GM12878 (cell line): ENCODE data around the gene ABCA13. TPM values are rescaled to one million over a fixed set of nuclear protein-coding genes. Genes with fewer than 3 reads are reported as not detected.

Experiments used
- ATAC-seq: fragments of 200-7000 bp; cut with Tn5 transposase; 3 replicates; pipeline ENCODE4 v1.9.1; 2020; ENCODE audit warnings: mild to moderate bottlenecking, moderate library complexity
- BruUV-seq: library from RNA; stranded (reverse); fragments of 400-500 nt; replicated peaks from 2 replicates; lab custom pipeline; 2021; lab: Mats Ljungman, UMichigan
- CTCF ChIA-PET: fragments of 300-600 bp; sonication (Branson Sonifier 250); formaldehyde crosslinking; extraction: SDS; loops from one replicate; lab custom pipeline; 2021; ENCODE audit warnings: inconsistent platforms; lab: Yijun Ruan, JAX
- POLR2A ChIA-PET: fragments of 350-600 bp; formaldehyde crosslinking; extraction: SDS; loops from one replicate; lab custom pipeline; 2021; ENCODE audit warnings: inconsistent platforms; lab: Charles Lee
- RAD21 ChIA-PET: fragments of 300-600 bp; sonication (Branson Sonifier 250); formaldehyde crosslinking; loops from one replicate; lab custom pipeline; 2023; ENCODE audit warnings: antibody characterized with exemption; ENCODE audit not compliant: unreplicated experiment; lab: Charles Lee
- SMC1A ChIA-PET: fragments of 300-600 bp; sonication (Branson Sonifier 250); formaldehyde crosslinking; loops from one replicate; lab custom pipeline; 2023; ENCODE audit not compliant: unreplicated experiment, uncharacterized antibody; lab: Charles Lee
- DNase-seq: peaks from one replicate; pipeline ENCODE4 v3.0.0-alpha.2; 2011; ENCODE audit warnings: low read depth, low spot score
- FAIRE-seq: peaks from 3 replicates; lab custom pipeline; 2011; peaks lifted over from hg19 to GRCh38; lab: Jason Lieb, UNC
- H2AFZ ChIP-seq: 2 replicates; pipeline ENCODE4 v1.6.0; 2011; ENCODE audit warnings: low read depth, low read length, control low read depth; ENCODE audit not compliant: control insufficient read depth
- H3K27ac ChIP-seq: 2 replicates; pipeline ENCODE4 v1.5.1; 2011; ENCODE audit warnings: control low read depth; ENCODE audit not compliant: control insufficient read depth, insufficient read depth
- H3K27me3 ChIP-seq, 2 experiments: replicated peaks in 1 of 2; 2 replicates each; pipeline versions ENCODE4 v1.6.0 to v1.6.1; 2011; ENCODE audit warnings: low read length in 1 of 2; ENCODE audit not compliant: control insufficient read depth in 2 of 2, insufficient read depth in 2 of 2
- H3K36me3 ChIP-seq, 2 experiments: 2 replicates each; pipeline ENCODE4 v1.5.1; 2011; ENCODE audit warnings: low read length in 1 of 2; ENCODE audit not compliant: control insufficient read depth in 2 of 2, insufficient read depth in 2 of 2
- H3K4me1 ChIP-seq: 2 replicates; pipeline ENCODE4 v1.6.1; 2011; ENCODE audit warnings: mild to moderate bottlenecking, low read length, moderate library complexity, mixed read lengths; ENCODE audit not compliant: control insufficient read depth, insufficient read depth
- H3K4me2 ChIP-seq: 2 replicates; pipeline ENCODE4 v1.6.0; 2011; ENCODE audit warnings: control low read depth; ENCODE audit not compliant: control insufficient read depth, insufficient read depth
- H3K4me3 ChIP-seq: fragments of 200-600 bp; sonication (generic); 2 replicates; pipeline ENCODE4 v1.5.1; 2016
- H3K79me2 ChIP-seq: 2 replicates; pipeline ENCODE4 v1.6.0; 2011; ENCODE audit warnings: low read length; ENCODE audit not compliant: control insufficient read depth, insufficient read depth
- H3K9ac ChIP-seq: 2 replicates; pipeline ENCODE4 v1.8.0; 2011; ENCODE audit warnings: low read length, control low read depth, mixed read lengths; ENCODE audit not compliant: control insufficient read depth, insufficient read depth
- H3K9me3 ChIP-seq: replicated peaks from 3 replicates; pipeline ENCODE4 v1.5.1; 2011; ENCODE audit warnings: mild to moderate bottlenecking, low read length; ENCODE audit not compliant: control insufficient read depth, insufficient read depth
- H4K20me1 ChIP-seq: 2 replicates; pipeline ENCODE4 v1.6.0; 2011; ENCODE audit not compliant: control insufficient read depth, insufficient read depth
- BACH1 ChIP-seq: fragments of 450-650 bp; IDR thresholded peaks from 2 replicates; pipeline ENCODE4 v1.6.1; 2017; ENCODE audit warnings: mild to moderate bottlenecking, borderline replicate concordance
- CREB1 ChIP-seq: IDR thresholded peaks from 2 replicates; pipeline ENCODE4 v1.6.1; 2012; ENCODE audit warnings: low read depth, mild to moderate bottlenecking, inconsistent platforms
- ETV6 ChIP-seq, 2 experiments: fragments of 450-650 bp in 1 of 2; IDR thresholded peaks in 1 of 2; conservative IDR thresholded peaks in 1 of 2; 2 replicates each; pipeline ENCODE4 v1.6.1; 2014; ENCODE audit warnings: antibody characterized with exemption in 1 of 2, borderline replicate concordance in 1 of 2, low read depth in 1 of 2, mild to moderate bottlenecking in 1 of 2, moderate library complexity in 1 of 2
- FOXK2 ChIP-seq: fragments of 450-650 bp; IDR thresholded peaks from 2 replicates; pipeline ENCODE4 v1.6.1; 2017; ENCODE audit warnings: mild to moderate bottlenecking, moderate library complexity
- HDAC6 ChIP-seq: fragments of 200-600 bp; sonication (generic); IDR thresholded peaks from one replicate; pipeline ENCODE4 v1.8.0; 2017; ENCODE audit warnings: antibody characterized with exemption; ENCODE audit not compliant: unreplicated experiment
- MAX ChIP-seq: IDR thresholded peaks from 2 replicates; pipeline ENCODE4 v1.6.1; 2012; ENCODE audit warnings: low read depth, low read length, improper control_type of control experiment
- NFYB ChIP-seq: IDR thresholded peaks from 2 replicates; pipeline ENCODE4 v1.6.1; 2011; ENCODE audit warnings: low read depth, mild to moderate bottlenecking, low read length, improper control_type of control experiment, moderate library complexity; ENCODE audit not compliant: insufficient read depth
- PAX5 ChIP-seq: IDR thresholded peaks from 2 replicates; pipeline ENCODE4 v1.6.1; 2011; ENCODE audit warnings: low read depth, low read length, borderline replicate concordance
- PBX3 ChIP-seq: IDR thresholded peaks from 2 replicates; pipeline ENCODE4 v1.6.1; 2011; ENCODE audit warnings: mild to moderate bottlenecking, low read depth, low read length, moderate library complexity; ENCODE audit not compliant: insufficient replicate concordance
- RAD51 ChIP-seq: fragments of 450-650 bp; IDR thresholded peaks from 2 replicates; pipeline ENCODE4 v1.6.1; 2016; ENCODE audit warnings: moderate library complexity, mild to moderate bottlenecking, inconsistent platforms
- RELB ChIP-seq: fragments of 450-650 bp; IDR thresholded peaks from 2 replicates; pipeline ENCODE4 v1.6.1; 2017; ENCODE audit warnings: low read depth, mild to moderate bottlenecking, moderate library complexity
- STAT1 ChIP-seq: fragments of 450-650 bp; conservative IDR thresholded peaks from 2 replicates; pipeline ENCODE4 v1.6.1; 2014; ENCODE audit warnings: antibody characterized with exemption, mild to moderate bottlenecking
- YY1 ChIP-seq: IDR thresholded peaks from 2 replicates; pipeline ENCODE4 v1.6.1; 2011; ENCODE audit warnings: low read depth, mild to moderate bottlenecking, low read length
- ZSCAN29 ChIP-seq: fragments of 450-650 bp; IDR thresholded peaks from 2 replicates; pipeline ENCODE4 v1.6.1; 2017; ENCODE audit warnings: mild to moderate bottlenecking, moderate library complexity
- ZZZ3 ChIP-seq: IDR thresholded peaks from 2 replicates; pipeline ENCODE4 v1.6.1; 2011; ENCODE audit warnings: low read depth; ENCODE audit not compliant: control insufficient read depth, insufficient read length
- WGBS: methylation state at CpG from one replicate; pipeline ENCODE4 v1.1.6; 2016; ENCODE audit warnings: low lambda C conversion rate; ENCODE audit not compliant: insufficient replicate concordance, insufficient coverage; ENCODE audit errors: missing lambda C conversion rate; 5-methylcytosine and 5-hydroxymethylcytosine counted together
- in situ Hi-C: fragments of 300-500 bp; cut with MboI; formaldehyde crosslinking; loops from 9 replicates; pipeline ENCODE4 v1.14.3; 2018; ENCODE audit warnings: mixed read lengths
- intact Hi-C: fragments of 100-400 bp; cut with micrococcal nuclease; formaldehyde crosslinking; loops from one replicate; pipeline ENCODE4 v1.14.2; 2022; ENCODE audit not compliant: unreplicated experiment
- polyA plus RNA-seq, 11 experiments: library from polyadenylated mRNA; depleted of rRNA in 4 of 11; unstranded in 6 of 11; stranded (reverse) in 5 of 11; fragments of >200 nt; fragmentation: Nextera tagmentation in 4 of 11; fragmentation: Illumina TruSeq in 1 of 11; extraction: Ambion mirVana in 4 of 11; extraction: Trizol in 1 of 11; gene quantifications; 1 replicate in 1 of 11; 2 replicates in 10 of 11; pipeline versions ENCODE4 v1.2.1 to v1.2.3, GENCODE V29; 2011 to 2016; ENCODE audit warnings: inconsistent platforms in 2 of 11, missing spikeins in 2 of 11, low read depth in 1 of 11
- total RNA-seq, 4 experiments: library from RNA; depleted of rRNA in 3 of 4; stranded (reverse); fragments of >200 nt in 3 of 4; fragmentation: Illumina TruSeq in 1 of 4; extraction: Trizol in 1 of 4; gene quantifications; 2 replicates each; pipeline versions ENCODE4 v1.2.1 to v1.2.3, GENCODE V29; 2013 to 2021

The ABCA13 gene
- total and polyA plus RNA-seq, 10 of the 15 experiments (the other 5 are each of a cell fraction or from before 2014, with no cell fraction given), result under 0.01 to 0.98 (median 0.04) TPM; not detected in 2

- DNase-seq, result no peak
- H3K9ac ChIP-seq, result no peak overlapping the region
- ChIA-PET POLR2A (no interaction called here), RAD21 (interaction anchor here (1.8 kb wide), 1 partner anchor 165 kb away, joined by 5 read pairs; no protein-coding TSS in a partner anchor)
- TF ChIP-seq BACH1 (no peak), STAT1 (no peak), ETV6 (conservative IDR thresholded peaks at IDR 0.05 in 1 of 2, IDR thresholded peaks at IDR 0.05 in 1 of 2; ENCODE audit: borderline replicate concordance in 1 of 2, low read depth in 1 of 2) (no peak), CREB1 (no peak), YY1 (no peak), NFYB (no peak), FOXK2 (no peak), RAD51 (no peak), ZSCAN29 (no peak), MAX (no peak), PAX5 (no peak), HDAC6 (no peak), PBX3 (no peak), ZZZ3 (no peak), RELB (no peak)
- TF ChIP-seq, all 136 proteins: peak for 0
- ChIA-PET CTCF (no interaction called here), SMC1A (no interaction called here)
- H3K4me2 ChIP-seq, result no peak overlapping the region
- 2% methylated on average over 2 of the region's 2 CpGs for WGBS
- no peaks in the 10 kb centered on the region for H3K9me3 ChIP-seq
- no peak for ATAC-seq
- no peaks in the 10 kb centered on the region for H4K20me1 ChIP-seq
- FAIRE-seq, result no peak
- no peaks in the 10 kb centered on the region; a peak in 1 of 4 replicates for H3K27me3 ChIP-seq
- BruUV-seq, result no TSS peak
- intact Hi-C loops, result no loop called here
- peaks cover 7% of the 10 kb centered on the region; the same call in 1 of the 2 replicates for H3K4me1 ChIP-seq
- H3K4me3 ChIP-seq, result no peak overlapping the region
- in situ Hi-C loops, result no loop called here
- H3K27ac ChIP-seq, result no peak overlapping the region
- H3K36me3 ChIP-seq, result no peaks in the 10 kb centered on the region
- H2AFZ ChIP-seq, result no peak overlapping the region
- no peaks in the 10 kb centered on the region for H3K79me2 ChIP-seq
These were observed 79.2 kb downstream of the ABCA13 start for GRCh38 chr7:48250441-48250951.
